Activated CD8-positive, alpha-beta memory T cell treated with anti-CD3 and anti-CD28 coated beads, Interleukin-2, amount 50 U/mL, for 4 hours (primary cell): ENCODE results near the gene SIRT2.
"Not testable (repeated sequence)": the region's sequence is repeated elsewhere in the genome, so short reads cannot be mapped to it uniquely, and the experiment has no call there.

ENCODE experiments used
- DNase-seq: peaks from one replicate; pipeline ENCODE4 v3.0.0-alpha.2; 2020

The SIRT2 gene

GRCh38 chr19:38899447-38900201 is at the start of gene SIRT2, which contains the start of gene NFKBIB:
TSS of gene SIRT2 (minus strand) at chr19:38899618. CDS start at chr19:38899521, 97 bp downstream.
TSS of gene NFKBIB (plus strand) at chr19:38899969. CDS start at chr19:38900033, 64 bp downstream.
- peak; percentile 98 for DNase-seq

GRCh38 chr19:38946229-38947010 is 47.0 kb upstream of the SIRT2 start:
- no peak for DNase-seq

- no peak for DNase-seq
These were observed 46.3 kb upstream of the SIRT2 start for GRCh38 chr19:38945562-38946228.

- no peak for DNase-seq
These were observed 45.6 kb upstream of the SIRT2 start for GRCh38 chr19:38944981-38945506.

DNA sequence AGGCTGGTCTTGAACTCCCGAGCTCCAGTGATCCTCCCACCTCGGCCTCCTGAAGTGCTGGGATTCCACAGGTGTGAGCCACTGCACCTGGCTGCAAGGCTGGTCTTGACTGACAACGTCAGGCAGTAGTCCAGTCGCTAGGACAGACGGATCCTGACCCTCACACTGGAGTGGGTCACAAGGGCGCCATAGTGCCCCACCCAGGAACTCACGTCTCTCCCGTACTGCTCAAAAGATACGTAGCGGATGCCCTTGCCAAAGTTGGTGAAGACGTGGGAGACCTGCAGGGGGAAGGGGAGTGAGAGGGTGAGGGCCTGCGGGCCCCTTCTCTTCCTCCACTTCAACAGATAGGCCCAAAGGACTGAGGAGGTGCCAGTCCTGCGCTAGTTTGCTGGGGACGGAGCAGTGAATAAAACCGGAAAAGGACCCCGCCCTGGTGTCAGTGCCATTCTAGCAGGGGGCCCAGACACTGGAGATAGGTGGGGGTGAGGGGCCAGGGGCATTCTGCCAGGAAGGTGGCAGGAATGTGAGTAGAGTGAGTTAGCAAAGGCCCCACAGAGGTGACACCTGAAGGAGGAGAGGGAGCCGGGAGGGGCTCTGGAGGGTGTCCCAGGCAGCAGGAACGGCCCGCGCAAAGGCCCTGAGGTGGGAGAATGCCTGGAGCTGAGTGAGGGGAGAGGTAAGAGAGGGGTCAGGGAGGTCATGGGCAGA is 43.2 kb upstream of the SIRT2 start:
- no peak for DNase-seq

DNA sequence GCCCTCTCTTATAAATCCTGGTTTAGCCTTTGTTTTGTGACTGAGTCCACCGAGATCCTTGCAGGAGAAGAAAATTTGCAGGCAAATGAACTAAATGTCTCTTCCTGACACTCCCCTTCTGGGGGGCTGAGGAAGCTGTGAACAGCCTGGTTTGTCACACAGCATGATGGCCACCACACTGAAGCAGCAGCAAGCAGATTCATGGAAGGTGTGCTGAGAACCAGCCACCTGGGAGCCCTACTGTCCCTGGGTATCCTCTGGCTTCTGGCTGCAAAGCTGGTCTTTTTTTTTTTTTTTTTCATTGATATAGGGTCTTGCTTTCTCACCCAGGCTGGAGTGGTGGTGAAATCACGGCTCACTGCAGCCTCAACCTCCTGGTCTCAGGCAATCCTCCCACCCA is 42.6 kb upstream of the SIRT2 start:
- DNase-seq, result no peak

DNA sequence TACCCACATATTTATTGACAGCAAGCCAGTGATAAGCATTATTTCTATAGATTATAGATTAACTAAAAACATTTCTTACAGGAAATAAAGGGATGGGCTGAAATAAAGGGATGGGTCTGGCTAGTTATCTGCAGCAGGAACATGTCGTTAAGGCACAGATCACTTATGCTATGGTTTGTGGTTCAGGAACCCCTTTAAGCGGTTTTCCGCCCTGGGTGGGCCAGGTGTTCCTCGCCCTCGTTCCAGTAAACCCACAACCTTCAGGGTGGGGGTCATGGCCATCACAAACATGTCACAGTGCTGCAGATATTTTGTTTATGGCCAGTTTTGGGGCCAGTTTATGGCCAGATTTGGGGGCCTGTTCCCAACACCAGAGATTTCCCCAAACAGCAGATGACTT is 42.0 kb upstream of the SIRT2 start:
- not testable (repeated sequence) for DNase-seq

- no peak for DNase-seq
These were observed 40.5 kb upstream of the SIRT2 start for GRCh38 chr19:38939957-38940356.

DNA sequence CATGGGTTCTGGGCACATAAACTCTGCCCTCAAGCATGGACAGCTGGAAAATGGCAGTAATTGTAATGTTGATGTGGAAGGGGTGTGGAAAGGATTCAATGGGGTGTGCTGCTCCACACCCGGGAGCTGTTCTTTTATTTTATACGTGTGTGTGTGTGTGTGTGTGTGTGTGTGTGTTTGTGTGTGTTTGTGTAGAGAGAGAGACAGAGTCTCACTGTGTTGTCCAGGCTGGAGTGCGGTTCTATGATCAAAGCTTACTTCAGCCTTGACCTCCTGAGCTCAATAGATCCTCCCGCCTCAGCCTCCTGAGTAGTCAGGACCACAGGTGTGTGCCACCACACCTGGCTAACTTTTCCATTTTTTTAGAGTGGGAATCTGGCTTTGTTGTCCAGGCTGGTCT is 34.1 kb upstream of the SIRT2 start:
- no peak for DNase-seq

GRCh38 chr19:38932425-38933179 is 33.2 kb upstream of the SIRT2 start:
- DNase-seq, result no peak

GRCh38 chr19:38931521-38931793 is 32.0 kb upstream of the SIRT2 start:
- no peak for DNase-seq

DNA sequence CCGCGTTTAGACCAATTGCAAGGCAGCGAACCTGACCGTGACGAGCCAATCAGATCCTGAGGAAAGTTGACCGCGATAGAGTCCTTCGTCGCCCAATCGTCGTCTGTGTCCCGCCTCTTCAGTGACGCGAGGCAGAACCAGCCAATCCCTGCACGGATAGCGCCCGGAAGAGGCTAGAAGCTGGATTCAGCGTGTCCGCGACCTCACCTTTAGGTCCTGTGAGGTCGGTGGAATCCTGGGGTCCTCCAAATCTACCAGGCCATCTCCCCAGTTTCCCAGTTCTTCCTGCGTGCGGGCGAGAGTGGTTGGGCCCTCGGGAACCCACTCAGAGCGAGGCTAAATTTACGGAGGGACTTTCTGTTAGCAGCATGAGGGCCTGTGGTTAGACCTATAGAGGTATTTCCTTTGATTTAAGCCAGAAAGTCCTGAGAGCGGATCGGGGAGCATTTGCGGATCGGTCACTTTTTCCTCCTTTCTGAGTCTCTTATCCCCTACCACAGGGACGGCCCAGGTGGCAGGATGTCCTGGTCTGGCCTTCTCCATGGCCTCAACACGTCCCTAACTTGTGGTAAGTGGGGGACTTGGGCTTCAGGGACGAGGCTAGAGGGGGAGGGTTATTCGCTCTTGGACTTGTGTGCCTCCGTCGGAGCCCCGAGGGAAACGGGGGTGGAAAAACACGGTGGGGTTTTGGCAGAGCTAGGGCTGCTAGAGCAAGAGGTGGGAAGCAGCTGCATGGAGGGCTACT is 31.5 kb upstream of the SIRT2 start, which contains the start of gene MRPS12:
MRPS12 (plus strand) TSS at position 169 of the 745 bp plus-strand sequence; CDS start at position 520, 351 bp downstream.
- DNase-seq, result peak; percentile 97

DNA sequence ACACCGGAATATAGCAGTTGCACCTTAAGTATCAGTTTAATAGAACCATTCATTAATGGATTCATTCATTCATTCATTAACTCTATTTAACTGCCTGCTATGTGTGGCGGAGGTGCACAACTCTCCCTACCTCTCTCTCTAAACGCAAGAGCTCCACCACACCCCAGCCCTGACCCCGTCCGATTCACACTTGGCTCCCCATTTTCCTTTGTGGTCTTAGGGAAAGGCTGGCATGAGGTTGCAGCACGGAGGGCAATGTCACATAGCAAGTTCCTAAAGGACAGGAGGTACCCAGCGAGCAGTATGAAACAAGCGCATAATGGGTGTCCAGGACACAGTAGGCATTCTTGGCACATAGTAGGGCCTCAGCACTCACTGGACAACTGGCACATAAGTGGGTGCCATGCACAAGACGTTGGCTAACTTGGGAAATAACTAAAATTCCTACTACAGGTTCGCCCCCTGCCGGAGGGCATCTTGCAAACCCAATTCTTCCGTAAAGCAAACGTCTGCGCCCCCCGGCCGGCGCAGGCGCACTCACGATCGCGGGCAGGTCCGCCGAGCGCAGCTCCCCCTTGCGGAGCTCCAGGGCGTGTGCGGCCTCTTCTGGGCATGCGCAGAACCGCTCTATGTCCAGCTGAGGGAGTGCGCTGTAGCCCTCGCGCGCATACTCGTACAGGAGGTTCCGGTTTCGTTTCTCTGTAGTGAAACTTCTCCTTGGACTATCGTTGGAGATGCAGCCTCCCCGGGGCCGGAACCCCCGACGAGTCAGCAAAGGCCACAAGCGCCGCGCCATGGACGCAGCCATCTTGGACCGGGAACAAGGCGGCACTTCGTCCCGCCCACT is 30.7 kb upstream of the SIRT2 start, which contains the start of gene SARS2:
SARS2 (minus strand) TSS at position 835 of the 847 bp plus-strand sequence; CDS start at position 808, 27 bp downstream.
- DNase-seq, result peak; percentile 90

GRCh38 chr19:38928391-38929001 is 29.1 kb upstream of the SIRT2 start:
- no peak for DNase-seq

GRCh38 chr19:38924388-38924787 is 25.0 kb upstream of the SIRT2 start:
- DNase-seq, result no peak

DNA sequence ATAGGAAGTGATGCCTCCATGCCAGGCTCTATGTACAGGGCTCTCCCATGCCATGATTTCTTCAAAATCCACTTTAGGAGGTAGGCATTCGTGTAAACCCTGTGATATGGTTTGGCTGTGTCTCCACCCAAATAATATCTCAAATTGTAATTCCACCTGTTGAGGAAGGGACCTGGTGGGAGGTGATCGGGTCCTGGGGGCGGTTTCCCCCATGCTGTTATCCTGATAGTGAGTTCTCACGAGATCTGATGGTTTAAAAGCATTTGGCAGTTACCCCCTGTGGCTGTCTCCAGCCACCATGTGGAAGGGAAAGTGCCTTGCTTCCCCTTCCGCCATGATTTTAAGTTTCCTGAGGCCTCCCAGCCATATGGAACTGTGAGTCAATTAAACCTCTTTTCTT is 23.1 kb upstream of the SIRT2 start:
- no peak for DNase-seq

GRCh38 chr19:38921420-38922274 is 22.2 kb upstream of the SIRT2 start:
- no peak for DNase-seq

GRCh38 chr19:38920602-38921419 is 21.4 kb upstream of the SIRT2 start:
- DNase-seq, result no peak
